NK-92 treated with Interleukin-12 subunit alpha and Interleukin-12 subunit beta, amount 100 ng/mL, for 24 hours (cell line): ENCODE results near the gene MACROD2.

Source experiments
- DNase-seq: peaks from one replicate; lab custom pipeline; 2025; lab: John Stamatoyannopoulos, UW

Gene MACROD2

DNA sequence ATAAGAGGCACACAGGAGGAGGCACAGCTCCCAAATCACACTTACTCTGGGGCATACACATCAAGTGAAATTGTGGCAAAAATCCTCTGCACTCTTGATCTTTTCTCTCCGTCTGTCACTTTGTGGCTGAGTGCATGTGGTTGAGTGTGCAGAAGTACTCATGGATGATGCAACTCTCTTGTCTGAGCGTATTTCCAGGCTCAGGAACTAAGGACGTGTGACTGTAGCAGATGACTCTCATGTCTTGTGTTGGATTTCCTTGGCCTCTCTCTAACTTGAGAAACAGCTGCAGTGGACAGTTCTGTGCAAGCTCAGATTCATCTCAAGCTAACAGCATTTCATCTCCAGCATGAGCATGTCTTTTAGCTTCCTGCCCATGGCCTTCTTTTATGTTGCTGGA lies 587.5 kb downstream of the MACROD2 start:
- DNase-seq: no peak

DNA sequence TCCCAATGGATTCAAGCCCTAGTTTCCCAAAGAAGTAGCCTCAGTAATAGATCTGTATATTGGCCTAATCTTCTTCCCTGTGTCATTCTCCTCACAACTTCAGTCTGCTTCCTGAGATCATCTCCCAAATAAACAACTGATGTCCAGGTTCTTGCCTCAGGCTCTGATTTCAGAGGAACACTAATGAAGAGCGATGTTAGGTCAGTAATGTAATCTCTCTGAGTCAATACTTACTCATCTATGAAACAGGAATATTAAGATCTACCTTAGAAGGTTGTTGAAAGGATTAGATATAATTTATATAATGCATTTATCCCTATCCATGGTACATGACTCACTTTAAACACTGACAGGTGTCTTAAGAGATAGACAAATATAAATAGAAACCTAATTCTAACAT lies 588.1 kb downstream of the MACROD2 start:
- no peak for DNase-seq

DNA sequence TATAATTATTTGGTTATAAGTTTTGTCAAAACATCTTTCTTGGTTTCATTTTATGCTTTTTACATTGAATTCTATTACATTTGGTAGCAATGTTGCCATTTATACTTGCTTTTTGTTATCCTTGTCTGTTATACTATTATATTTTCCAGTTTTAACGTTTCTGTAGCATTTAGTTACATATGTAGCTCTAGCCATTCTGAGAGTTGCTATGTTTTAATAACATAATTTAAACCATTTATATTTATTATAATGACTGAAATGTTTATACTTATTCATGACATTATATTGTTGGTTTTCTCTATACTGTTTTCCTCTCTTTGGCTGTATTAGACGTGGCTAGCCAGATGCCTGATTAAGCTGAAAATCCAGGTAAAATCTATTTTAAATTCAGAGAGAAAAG lies 594.1 kb downstream of the MACROD2 start:
- DNase-seq: no peak

DNA sequence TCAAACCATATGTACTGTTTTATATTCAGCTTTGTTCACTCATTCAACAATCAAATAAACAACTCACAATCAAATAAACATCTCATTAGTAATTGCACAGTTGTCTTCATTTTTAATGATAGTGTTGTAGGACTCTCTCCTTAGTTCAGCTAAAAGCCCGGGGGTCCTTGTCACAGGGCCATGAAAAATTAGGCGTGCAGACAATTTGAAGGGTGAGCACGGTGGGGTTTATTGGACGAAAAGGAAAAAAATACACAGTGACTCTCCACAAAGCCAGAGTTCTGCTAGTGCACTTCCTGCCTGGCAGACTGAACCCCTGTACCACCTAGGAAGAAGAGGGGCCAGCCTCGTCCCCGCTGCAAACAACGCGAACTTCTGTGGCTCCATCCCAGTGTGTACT lies 599.7 kb downstream of the MACROD2 start:
- DNase-seq: no peak

DNA sequence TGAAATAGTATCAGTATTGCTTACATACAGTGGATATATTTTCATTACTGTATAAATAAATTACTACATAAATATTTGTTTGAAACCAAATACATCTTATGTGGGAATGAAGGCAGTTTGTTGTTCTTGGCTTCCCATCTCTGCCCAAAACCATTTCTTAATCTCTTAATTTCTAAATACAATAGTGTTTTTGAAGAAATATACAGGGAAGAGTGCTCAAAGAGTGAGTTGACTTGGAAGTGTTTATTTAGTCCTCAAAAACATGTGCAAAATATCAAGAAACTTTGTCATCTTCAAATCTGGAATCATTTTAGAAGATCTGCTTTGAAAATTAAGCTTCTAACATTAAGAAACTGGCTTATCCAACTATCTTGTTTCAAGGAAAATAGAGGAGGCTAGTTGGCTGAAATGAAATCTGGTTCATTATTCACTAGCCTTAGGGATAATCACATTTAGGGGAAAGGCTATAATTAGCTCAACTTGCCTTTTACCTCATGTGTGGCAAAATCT lies 601.9 kb downstream of the MACROD2 start:
- DNase-seq: no peak

DNA sequence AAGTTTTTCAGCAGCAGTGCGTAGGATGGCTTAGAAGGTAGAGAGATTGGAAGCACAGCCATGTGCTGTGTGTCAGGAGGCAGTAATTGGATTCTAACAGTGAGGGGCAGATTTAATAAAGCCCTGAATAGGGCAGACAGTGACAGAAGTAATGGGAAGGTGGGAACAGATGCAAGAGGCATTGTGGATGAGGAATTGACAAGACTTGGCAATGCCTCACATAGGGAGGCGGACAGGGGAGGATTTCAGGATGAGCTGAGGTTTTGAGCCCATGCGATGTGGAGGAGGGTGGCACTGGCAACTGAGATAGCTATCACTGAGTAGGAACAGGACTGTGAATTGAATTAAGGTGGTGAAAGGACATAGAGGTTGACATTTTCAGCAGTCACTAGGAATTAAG lies 604.3 kb downstream of the MACROD2 start:
- DNase-seq: no peak

DNA sequence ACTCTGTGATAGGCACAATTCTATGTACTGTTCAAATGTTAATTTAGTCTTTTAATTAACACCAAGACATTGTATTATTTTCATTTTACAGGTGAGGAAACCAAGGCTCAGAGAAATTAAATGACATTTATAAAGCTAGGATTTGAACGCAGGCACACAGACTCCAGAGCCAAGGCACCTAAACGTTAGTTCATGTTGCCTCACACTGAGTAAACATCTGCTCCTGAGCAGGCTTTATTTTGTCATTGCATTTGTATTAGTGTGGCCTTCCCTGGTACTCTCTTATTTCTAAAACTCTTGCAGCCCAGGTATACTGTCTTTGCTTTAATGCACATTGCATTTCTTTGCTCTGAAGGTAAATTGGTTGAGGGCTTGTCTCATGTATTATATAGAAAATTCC lies 605.2 kb downstream of the MACROD2 start:
- no peak for DNase-seq

DNA sequence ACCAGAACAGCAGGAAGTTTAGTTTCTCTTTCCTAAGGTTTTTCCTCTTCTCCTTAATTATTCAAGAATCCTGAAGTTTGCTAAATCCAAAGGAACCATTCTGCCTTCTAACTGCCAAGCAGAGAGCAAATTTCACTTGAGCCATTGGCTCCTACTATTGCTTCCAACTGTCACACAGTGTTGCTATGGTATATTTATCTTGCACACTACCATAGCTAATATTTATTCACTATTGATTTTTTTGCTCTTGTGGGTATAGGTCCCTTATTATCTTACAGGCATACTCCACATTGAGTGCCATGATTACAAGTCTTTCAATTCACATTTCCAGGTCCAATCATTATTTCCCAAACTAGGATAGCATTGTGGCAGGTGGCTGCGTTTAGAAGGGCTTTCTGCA lies 608.8 kb downstream of the MACROD2 start:
- DNase-seq: no peak

DNA sequence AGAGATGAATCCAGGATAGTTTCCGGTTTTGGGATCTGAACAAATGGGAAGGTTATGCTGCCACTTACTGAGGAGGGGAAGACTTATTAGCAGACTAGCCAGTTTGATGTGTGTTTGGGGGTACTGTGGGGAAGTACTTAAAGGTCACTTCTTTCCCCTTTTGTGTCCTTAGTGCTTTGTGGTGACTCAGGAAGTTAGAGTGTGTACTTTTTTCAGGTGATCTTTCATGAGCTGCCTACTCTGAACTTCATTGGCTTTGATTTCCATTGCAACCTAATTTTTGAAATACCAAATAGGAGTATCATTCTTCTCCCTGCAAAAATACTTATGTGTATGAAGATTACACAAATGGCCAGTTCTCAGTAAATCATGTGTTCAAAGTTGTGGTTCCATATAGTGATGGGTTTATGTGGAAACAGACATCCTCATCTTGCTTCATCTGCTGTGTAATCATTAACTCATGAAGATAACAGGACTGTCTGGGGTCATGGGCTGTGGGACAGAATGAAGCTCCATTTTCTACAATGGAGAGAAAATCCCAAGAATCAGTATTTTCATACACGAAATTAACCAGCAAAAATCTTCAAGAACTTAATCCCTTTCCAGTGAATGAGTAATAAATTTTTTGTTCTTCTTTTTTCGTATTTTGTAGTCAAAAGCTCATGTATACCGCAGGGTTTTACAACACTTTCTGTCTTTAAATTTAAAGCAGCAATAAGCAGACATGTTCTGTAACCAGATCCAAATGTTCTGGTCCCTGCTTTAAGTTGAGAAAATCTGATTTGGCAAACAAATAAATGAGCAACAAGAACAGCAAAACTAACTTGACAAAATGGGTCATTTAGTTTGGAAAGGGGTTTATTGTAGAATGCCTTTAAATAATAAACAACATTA lies 614.3 kb downstream of the MACROD2 start:
- DNase-seq: no peak

DNA sequence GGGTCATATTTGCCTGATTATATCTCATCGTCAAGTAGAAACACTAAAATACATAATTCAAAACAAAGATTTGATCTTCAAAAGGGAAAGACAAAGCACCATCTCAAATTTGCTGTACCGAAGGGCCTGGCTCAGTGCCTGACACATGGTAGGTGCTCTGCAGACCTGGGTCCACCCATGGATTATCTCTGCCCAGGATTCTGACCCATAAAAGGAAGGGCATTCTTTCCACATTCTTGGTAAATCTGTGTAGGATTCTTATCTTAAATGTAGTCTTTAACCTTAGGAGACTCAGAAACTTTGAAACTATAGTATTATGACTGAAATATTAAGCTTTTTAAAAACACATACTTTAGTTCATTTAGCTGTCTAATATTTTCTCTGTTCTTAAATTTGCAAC lies 616.2 kb downstream of the MACROD2 start:
- no peak for DNase-seq

DNA sequence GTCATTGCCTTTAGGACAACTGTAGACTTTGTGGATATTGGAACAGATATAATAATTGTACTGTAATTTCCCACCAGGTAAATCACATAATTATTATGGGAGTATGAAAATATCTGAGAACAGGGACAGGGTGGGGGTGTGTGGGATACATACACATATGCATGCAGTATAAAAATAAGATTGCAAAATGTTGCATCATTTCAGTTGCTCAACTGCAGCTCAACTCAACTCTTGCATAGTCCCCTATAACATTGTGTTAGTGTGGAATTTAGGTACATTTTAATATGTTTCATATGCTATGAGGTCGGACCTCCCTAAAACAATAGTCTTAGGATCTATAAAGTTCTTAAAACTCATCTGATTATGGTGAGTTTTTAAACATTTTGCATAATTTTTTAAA lies 617.1 kb downstream of the MACROD2 start:
- DNase-seq: no peak

DNA sequence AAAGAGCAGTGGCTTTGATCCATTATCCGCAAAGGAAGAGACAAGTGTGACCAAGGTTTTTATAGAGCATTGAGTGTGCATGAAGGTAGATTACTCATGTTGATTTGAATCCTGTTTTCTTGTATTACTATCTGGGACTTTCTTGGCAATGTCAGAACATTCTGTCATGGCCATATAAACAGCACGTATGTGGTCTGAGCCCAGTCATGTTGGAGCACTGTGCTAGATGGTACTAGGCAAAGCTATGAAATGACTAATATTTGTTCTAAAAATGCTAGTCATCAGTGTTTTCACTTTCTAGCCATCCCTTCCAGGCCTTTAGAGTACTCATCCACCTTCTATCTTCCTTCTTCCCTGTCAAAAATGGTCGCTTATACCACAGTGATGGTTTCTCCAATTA lies 620.7 kb downstream of the MACROD2 start:
- DNase-seq: no peak

DNA sequence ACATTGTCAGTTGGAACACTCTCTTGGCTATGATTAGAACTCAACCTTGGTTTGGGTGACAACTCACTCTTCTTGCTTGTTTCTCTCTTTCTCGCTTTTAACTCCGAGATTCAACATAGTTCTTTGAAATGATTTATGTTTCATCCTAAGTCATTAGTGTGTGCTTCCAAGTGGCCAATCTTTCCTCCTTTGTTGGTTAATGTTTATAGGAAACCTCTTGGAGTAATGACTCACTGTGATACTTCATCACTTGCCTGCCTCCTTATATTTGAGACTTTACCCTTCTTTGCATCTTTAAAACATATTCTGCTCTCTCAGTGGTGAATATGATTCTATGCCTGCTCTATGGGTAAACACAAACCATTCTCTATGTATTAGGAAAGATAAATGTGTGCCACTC lies 621.8 kb downstream of the MACROD2 start:
- no peak for DNase-seq

DNA sequence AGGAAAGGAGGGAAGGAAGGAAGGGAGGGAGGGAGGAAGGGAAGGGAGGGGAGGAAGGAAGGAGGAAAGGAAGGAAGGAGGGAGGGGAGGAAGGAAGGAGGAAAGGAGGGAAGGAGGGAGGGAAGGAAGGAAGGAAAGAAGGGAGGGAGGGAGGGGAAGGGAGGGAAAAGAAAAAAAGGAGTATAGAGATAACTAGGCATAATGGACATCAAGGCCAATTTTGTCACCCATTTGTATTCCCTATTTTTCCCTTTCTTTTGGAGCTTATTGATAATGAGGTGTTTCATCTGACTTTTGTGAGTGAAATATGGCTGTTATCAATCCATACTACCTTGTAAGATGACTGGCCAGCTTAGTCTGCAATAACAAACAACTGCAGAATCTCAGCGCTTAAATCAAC lies 624.1 kb downstream of the MACROD2 start:
- DNase-seq: no peak

DNA sequence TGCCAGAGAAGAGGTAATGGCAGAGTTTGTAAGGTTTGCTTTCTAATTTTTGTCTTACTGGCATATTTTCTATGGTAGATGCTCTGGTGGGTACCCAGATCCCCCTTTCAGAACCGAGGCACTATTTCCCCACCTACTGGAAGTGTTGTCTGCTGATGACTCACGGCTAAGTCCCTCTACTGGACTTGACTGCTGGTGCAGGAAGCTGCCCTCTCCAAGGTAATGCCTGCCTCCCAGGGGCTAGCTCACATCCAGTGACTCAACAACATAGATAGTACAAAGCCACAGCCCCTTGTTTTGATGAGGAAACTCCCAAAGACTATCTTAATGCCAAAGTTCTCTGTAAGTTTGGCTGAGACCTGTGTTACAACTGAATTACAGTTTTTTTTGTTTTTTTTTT lies 627.5 kb downstream of the MACROD2 start:
- DNase-seq: no peak

DNA sequence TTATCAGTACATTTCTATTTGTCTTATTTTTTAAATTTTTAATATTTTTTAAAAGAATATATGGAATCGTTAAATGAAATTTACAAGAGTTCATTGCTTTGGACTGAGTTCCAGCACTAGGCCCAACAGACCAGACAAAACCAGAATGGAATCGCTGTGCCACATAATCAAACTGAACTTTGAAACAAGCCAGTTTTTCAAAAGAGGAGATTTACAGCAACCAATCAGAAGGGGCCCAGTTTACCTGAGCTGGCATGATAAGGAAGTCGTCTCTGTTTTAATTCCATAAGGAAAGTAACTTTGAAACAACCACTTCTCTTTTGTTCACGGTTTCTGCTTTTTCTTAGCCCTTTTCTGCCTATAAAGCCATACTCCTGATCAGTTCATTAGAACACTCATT lies 635.7 kb downstream of the MACROD2 start:
- no peak for DNase-seq

DNA sequence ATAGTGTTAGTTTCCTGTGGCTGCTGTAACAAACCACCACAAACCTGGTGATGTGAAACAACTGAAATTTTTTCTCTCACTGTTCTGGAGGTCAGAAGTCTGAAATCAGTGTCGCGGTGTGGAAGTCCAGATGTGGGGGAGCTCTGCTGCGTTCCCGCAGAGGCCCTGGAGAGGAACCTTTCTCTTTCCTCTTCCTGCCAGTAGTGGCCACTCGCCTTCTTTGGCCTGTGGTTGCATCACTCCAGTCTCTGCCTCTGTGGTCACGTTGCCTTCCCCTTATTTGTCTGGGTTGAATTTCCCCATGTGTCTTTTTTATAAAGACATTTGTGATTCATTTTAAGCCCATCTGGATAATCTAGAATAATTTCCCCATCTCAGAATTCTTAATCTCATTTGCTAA lies 637.6 kb downstream of the MACROD2 start:
- DNase-seq: no peak

DNA sequence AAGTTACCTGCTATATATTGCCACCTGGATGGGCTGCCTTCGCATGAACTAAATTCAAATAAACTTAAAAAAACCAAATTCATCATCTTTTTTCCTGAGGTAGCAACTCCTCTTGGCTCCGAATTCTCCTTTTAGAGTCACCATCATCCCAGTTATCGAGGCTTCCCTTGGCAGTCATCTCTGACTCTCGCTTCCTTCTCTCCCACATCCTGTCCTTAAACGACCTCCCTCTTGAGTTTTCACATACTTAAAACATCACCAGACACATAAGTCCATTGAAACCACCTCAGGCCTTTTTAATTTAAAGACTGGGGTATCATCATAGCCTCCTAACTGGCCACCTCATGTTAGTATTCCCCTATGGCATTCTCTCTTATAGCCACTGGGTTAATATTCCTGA lies 638.2 kb downstream of the MACROD2 start:
- DNase-seq: no peak

DNA sequence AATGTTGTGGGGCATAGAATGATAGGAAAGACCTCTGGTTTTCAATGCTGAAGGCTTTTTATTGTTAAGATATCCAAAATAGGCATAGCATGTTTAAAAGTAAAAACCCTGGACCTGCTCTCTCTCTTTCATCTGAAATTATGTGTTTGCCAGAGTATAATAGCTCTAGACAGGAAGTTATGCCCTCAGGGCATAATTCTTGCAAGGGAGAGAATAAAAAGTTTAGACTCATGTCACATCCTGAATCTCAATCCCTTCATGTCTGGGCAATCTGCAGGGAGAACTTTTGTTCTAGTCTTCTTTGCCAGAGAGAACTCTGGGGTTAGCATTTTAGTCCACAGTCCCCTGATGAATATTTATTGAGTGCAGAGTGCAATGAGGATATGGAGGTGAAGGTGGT lies 639.3 kb downstream of the MACROD2 start:
- no peak for DNase-seq

DNA sequence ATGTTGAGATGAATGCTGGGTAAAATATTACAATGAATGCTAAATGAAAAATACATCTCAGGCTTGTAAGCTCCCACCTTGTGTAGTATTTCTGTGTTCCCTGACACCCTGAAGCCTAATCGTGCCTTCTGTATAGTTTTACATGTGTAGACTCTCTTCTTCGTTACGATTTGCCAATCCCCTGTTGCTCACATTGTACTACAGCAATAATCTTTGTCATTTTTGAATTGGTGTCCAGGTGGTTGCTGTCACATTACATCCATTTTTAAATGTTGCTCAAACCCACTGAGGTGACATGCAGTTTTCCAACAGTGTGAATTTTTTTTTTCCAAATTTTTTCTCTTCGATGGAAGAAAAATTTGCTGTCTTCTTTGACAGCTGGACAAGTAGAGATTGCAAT lies 642.1 kb downstream of the MACROD2 start:
- DNase-seq: no peak

DNA sequence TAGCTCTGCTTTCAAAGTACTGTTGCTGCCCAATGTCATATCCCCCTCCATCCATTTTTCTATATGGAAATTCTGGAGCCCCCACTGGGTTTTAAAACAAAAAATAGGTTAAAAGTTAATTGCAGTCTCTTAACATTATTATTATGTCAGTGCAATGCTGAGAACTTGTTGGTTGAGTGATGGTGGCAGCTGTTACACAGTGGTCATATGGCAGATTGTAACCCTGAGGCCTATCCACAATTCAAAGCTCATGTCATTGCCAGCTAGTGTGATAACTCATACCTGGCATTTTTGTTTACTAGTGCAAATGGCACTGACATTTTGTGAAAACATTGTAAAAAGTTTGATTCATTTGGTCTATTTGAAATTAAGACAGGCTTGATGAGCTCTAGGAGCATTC lies 647.8 kb downstream of the MACROD2 start:
- no peak for DNase-seq

DNA sequence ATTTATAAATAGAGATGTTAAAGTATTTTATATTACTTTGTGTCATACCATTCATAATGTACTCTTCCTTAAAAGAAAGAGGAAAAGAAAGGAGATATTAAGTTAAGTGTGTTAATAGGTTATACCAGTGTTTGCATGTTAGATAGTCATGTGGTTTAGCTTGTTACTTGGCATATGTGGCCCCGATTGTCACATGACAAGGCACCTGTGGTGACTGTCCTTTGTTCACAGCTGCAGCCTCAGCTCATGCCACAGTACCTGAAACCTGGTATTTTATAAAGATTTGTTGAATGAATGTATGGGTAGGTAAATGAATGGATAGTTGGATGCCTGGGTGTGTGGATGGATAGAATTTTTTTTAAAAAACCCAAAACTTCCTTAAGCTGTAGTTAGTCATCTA lies 648.2 kb downstream of the MACROD2 start:
- DNase-seq: no peak

DNA sequence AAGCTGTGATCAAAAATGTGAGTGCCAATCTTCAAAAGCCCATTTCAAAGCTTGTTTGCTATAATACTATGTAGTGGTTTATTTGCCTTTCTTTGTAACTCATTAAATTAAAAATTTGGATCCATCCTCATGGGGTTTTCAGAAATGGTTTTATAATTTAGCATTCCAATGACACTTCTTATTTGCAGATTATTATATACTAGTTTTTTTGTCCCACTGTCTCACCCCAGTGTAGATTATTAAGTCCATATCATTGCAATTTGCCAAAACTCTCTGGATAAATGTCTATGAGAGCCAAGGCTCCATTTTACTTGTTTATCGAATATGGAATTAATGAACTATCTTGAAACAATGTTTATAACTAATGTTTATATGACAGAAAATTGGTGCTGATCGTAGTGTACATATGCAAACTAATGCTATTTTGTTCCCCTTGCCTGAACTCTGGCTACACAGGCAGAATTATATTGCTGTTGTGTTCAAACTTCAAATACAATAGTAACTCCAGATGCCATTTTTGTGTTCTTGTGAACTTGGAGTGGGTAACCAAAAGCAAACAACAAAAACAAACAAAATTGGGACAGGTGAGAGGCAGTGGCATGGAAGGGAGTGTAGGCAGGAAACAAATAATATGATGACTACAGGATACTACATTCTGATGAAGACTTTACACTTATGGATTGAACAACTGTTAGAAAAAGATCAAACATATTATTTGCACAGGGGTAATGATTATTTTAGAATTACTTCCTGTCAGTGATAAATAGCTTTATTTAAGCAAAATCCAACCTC lies 649.2 kb downstream of the MACROD2 start:
- no peak for DNase-seq
